ENCODE results near the gene PRKCE. TPM values are rescaled to one million over a fixed set of nuclear protein-coding genes. Genes with fewer than 3 reads are reported as not detected.

PRKCE gene
- total RNA-seq, 1 donor from 2014 or later: 15.7 TPM

DNA sequence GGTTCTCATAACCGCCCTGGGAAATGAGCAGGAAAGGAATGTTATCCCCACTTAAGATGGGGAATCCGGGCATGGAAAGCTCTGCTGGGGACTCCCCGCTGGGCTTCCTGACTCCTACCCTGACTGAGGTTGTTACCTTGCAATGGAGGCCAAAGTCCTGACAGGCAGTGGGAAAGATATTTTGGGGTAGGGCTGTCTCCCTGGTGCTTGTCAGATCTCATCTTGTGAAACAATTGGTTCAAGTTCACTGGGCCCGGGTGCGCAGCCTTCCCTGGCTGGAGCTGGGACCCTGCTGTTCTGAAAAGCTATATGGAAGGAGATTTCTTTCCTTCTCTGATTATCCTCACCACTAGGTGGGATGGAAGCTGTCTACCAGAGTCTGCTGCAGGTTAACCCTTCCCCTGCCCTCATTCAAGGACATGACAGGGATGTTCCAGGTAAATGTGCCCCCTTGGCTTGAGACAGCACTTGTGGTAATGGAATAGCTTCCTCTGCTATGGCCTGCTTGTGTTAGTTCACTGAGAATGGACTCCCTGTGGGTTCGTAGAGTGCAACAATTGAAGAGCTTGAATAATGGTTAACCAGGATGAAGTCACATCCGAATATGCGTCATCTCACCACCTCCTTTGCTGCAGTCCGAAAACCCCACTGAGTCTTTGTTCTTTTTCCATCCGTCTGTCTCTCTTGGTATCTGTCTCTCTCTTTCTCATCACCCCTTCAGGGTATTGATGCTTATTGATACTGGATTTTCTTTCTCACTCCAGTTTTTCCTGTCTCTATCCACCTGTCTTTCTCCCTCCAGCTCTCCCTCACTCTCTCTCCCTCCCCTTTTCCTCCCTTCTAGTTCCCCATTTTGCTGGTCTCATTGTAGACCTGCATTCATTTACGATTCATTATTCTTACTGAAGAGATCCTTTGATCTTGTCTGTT, 577.9 kb downstream of the PRKCE start:
- no peak for DNase-seq

DNA sequence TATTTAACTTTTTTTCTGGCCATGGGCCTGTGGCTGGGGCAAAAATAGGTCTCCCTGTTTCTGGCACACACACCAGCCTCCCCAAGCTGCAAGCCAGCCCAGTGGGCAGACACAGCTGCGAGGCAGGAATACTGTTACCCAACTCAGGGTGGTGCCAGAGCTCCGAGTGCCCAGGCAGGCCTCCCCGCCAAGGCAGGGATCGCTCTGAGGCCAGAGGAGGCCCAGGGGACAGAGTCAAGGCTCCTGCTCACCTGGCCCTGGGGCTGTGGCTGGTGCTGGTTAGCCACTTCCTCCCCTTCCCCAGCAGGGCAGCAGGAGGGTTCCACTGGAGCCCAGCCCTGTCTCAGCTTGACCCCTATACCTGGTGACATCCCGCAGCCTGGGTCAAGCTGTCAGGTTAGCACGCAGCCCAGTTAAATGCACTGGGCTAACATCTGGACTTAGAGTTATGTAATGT, 578.7 kb downstream of the PRKCE start:
- no peak for DNase-seq

DNA sequence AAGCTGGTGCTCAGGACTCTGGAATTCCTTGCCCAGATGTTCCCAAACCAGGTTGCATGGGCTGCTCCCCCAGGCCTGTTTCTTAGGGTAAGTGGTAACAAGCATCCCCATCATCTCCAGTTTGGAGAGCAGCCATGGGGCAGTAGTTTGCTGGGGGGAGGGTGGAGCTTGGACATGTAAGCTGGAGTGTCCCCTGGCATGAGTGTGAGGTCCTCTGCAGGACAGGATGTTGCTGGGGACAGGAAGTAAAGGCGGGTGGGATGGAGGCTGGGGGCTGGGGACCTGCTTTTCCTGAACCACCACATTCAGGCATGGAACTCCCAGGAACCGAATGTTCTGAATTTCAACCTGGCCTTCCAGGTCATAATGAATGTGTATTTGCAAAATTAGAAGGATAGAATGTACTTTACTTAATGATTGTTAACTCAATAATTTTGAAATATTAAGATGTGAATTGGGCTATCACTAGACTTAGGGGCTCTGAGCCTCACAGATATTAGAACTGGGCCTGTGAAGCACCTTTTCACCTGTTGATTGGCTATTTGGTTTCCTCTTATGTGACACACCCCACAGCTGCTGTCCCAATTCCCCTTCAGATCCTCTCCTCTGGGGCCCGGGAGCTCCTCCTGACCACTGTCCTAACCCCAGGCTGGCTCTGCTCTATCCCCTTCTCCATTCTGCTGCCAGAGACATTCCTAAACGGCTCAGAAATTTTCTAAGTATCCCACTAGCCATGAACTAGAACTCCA, 579.4 kb downstream of the PRKCE start:
- no peak for DNase-seq

DNA sequence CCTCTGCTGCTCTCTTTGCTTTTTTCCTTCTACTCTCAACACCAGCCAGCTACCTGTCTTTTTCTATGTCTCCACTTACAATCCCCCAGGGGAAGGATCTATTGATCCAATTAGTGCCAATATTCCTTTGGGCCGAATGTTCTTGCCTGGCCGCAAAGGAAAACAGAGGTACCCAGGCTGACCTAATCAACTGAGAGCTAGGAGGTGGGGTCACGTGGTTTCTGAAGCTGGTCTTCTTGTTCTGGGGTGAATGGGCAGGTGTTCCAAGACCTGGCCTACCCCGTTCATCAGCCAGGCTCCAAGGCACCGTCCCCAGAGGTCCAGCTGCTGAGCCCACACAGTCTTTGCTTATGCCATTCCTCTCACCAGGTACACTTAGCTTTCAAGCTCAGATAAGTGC, 580.2 kb downstream of the PRKCE start:
- no peak for DNase-seq

DNA sequence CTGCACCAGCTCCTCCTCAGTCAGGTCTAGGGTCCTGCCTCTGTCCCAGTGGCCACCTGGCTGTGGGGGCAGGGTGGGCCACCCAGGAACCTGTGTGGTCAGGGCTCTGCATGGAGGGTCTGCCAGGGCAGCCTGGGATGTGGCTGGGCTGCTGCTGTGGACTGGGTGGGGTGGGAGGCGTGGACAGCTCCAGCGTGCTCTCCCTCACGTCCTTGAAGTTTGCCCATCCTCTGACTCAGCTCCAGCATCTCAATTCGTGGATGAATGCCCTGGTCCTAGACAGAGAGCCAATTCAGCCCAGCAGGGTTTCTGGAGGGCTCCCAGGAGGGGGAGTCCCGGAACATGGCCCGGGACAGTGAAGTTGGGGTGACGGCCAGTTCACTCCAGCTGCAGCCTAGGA, 581.4 kb downstream of the PRKCE start:
- no peak for DNase-seq

DNA sequence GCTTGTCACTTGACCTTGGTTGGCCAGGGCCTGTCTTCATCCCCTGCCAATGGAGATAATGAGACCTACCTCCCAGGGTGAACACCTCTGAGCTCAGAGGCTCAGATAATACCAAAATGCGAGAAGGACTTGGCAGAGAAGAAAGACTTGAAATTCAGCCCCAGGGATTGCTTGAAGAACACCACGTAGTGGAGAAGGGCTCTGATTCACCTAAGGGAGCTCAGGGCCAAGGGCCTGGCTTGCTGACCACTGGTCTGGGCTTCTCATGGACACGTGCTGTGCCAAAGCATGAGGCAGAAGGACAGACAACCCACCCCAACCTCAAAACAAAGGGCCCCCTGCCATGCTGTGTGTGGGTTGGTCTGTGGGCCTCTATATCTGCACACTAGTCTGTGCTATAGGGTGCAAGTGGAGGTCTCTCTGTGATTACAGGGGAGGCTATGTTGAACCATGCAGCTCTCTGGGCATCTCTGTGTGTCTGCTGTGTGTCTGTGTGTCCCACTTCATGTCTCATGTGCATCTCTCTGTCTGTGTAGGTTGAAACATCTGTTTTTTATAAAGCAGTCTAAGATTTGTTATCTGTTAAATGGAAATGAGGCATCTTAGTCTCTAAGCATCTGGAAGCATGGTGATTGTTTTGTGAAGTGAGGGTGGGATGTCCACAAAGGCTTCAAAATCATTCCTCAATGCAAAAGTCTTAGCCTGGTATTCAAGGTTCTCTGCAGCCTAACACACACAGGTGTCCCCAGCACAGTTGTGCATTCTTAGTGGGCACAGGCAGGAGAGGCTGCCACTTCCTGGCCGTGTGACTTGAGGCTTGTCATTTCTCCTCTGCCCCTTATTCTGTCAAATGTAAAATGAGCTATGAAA, 584.8 kb downstream of the PRKCE start:
- no peak for DNase-seq

DNA sequence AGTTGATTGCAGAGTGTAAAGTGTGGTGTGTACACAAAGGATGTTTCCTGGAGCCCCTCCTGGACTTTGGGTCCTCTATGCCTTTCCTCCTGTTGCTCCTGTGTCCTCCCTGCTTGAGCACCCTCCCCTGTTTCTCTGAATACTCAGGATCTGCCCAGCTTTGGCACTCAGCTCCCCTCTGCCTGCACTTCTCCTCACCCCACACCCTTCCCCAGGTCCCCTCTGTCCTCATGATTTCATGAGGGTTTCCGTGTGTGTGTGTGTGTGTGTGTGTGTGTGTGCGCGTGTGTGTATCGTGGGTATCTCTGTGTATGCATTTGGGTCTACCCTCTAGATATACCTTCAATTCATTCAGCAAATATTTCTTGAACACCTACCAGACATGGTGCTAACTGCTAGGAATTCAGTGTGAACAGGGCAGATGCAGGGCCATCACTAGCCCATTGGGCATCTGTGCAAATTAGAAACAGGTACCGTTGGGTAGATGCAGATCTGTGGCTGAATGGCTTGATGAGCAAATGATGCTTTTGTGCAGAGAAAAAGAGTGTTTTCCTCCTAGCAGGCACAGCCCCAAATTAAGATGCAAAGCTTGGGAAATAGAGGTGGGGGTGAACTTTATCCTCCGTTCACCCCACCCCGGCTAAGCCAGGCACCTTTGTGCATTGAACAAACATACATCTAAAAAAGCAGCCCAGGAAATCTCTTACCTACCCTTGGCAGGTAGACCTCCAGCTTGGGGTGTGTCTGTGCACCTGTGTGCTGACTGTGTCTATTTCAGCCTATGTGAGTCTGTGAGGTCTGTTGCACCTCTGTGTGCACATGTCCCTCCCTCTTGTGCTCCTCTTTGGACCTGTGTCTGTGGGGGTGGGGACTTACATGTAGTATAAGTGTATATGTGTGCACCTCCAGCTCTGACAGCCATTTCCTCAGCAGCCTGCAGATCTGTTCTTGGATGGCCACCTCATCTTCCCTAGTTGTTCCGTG, 585.7 kb downstream of the PRKCE start:
- no peak for DNase-seq

Other genes starting within 250 kb of the PRKCE start
- gene SRBD1, start 40.4 kb upstream of the PRKCE start, total RNA-seq: 25.1 TPM

Measured in tongue (tissue), 2 donors.